GDM1 (cell line): ENCODE data around the gene ERCC5.

Experiments
- DNase-seq: peaks from one replicate; lab custom pipeline; 2025; lab: John Stamatoyannopoulos, UW

ERCC5 gene

GRCh38 chr13:102881819-102882686 is 36.2 kb downstream of the ERCC5 start:
- DNase-seq = no peak

DNA sequence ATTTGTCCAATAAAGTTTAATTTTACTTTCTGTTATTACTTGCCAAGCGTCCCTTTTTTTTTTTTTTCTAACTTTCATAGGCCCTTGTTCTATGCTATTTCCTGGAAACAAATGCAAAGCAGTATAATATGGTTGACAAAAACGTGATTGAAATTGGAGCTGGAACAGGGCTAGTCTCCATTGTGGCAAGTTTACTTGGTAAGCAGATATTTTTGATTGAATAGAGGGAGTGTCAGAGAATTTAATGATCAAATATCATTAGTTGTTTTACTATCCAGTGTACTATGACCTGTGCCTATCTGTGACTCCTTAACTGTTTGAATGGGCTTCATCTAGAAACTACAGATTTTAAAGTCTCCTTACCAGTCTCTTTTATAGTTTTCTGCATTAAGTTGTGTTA is 46.7 kb downstream of the ERCC5 start:
- DNase-seq = no peak

DNA sequence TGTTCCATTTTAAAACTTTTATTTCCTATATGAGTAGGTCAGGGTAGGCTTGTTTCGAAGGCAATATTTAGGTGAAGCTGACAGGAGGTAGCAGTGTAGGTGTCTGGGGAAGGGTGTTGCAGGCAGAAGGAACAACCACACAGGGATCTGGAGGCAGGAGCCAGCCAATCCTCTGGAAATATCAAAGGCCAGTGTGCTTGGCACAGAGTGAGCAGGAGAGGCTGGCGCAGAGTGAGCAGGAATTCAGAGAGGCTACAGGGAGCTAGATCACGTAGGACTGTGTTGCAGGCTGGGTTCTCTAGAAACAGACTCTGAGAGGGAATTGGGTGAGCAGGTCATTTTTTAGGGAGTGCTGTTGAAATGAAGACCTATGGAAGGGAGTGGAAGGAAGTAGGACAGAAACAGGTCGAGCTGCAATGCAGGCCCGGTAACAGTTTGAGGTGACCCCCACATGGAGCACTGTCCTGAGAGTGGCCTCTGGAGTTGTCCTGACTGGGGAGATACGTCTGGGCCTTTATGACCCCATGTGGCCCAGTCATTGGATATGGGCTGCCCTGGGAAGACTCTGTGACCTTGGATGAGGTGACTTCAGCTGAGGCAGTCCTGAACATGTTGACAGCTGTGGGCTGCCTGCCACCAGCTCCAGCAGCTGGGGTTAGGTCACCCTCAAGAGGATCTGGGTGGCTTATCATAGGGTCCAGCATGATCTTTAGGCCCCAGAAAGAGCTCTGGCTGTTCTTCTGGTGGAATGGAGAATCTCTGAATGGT is 51.7 kb downstream of the ERCC5 start:
- DNase-seq = no peak

DNA sequence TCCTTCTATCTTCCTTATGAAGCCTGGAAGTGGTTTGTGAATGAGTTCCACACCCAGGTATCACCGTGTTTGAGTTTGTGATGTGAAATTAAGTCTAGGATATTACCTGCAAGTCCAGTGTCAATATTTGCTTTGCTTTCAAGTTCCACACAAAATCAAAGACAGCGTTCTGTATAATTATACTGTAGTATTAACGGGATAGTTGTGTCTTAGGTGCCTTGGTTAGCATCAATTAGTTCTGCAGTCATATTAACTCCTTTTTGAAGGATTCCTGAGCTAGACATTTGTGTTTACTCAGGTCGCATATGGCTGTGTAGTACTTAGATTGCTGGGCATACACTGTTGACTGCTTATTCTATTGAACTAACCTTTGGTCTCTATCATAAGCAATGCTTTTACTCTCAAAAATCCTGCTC is 54.4 kb downstream of the ERCC5 start:
- no peak for DNase-seq

- no peak for DNase-seq
These were observed 55.2 kb downstream of the ERCC5 start for GRCh38 chr13:102901056-102901455.

GRCh38 chr13:102901615-102902305 is 55.9 kb downstream of the ERCC5 start:
- DNase-seq = no peak

DNA sequence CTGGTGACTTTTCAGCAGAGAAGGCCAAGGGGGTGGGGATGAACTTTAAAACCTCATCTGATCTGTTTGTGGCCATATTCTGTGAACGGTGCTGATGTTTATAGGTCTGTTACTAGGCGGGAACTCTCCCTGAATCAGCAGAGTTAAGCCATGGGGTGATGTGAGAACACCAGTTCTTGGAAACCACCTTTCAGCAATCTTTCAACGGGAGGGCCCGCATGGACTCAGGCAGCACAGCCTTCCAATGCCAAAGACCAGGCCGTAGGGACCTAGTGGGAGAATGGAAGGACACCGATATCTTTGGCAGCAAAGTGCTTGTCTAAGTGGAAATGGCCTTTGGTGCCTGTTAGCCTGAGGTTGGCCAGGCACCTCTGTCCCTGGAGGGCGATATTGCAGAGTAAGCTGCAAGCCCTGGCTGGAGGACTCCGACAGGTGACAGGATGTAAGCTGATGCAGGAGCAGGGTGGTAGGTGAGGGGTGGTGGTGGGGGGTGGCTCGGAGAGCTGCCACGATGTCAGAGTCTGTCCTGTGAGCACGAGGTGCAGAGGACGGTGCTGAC is 57.0 kb downstream of the ERCC5 start:
- DNase-seq = no peak

GRCh38 chr13:102903659-102904407 is 58.0 kb downstream of the ERCC5 start:
- DNase-seq = no peak

DNA sequence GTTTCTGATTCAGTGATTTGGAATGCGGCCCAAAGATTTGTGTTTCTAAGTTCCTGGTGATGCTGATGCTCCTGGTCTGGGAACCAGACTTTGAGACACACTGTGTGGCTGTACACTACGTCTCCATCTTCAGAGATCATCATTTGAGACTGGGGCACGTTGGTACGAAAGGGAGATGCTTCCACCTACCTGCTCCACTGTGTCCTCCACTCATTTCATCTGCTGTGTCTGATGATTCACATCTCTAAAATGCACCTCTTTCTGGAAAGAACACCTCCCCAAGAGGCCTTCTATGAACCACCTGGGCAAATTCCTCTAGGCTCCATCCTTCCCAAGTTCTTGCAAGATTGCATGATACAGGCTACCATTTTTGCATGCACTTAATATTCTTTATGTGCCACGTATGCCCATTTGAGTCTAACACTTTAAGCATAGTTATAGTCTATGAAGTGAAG is 58.6 kb downstream of the ERCC5 start:
- DNase-seq = no peak

DNA sequence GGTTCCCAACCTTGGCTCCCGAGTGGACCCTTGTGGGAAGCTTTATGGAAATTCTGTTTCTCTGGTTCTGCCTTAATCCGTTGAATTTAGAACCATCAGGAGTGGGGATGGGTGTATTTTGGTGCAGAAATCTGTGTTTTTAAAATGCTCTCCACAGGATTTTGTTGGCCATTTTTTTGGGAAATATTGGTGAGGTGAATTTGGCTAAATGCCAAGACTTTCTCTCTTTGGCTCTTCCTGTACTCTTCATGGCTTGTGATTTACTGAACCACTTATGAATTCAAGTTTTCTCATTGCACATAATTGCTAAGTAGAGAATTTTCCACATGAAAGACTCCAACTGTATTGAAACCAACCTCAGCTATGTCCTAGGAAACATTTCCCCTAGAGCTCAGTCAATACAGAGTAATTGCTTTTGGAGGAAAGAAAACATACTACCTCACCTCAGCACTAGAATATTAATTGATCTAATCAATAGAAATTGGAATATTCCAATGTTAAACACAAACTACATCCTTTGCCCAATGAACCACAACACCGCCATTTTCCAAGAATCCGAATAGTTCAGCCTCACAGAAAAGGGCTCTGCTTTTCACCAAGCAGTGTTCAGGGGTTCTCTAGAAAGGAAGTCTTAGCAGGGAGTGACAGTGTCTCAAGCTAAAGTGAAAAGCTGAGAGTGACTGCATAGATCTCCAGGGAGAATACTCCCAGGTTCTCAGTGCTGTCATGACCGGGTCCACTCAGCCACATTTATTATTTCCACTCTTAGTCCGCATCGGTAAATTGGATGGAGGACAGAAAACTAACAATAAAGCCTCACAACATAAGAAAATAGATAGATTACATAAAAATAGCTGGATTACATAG is 60.3 kb downstream of the ERCC5 start:
- no peak for DNase-seq

DNA sequence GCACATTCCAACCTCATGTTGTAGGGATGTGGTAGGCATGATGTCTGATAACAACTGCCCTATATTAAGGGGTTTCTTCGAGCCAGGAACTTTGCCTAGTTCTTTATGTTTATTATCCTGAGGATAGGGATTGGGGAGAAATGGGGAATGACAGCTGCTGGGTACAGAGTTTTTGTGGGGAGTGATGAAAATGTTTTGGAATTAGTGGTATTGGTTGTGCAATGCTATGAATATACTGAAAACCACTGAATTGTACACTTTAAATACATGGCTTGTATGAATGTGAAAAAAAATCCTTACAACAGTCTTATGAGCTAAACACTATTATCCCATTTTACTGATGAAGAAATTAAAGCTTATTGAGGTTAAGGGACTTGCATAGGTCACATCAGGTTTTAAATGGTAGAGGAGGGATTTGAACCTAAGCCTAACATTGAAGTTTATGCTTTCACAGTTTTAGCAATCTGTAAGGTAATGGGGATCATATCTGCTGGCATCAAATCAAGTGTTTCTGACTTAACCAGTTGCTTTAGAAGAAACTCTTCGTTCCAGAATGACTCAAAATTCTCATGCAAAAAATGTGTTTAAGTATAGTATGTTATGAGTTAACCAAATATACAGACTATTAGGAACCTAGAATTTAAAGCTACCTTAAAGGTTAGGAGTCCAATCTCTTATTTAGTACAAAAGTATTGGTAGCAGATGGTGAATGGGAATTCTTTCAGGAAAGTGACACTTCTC is 61.4 kb downstream of the ERCC5 start:
- DNase-seq = no peak

- DNase-seq = no peak
These were observed 62.2 kb downstream of the ERCC5 start for GRCh38 chr13:102907886-102908515.

GRCh38 chr13:102909971-102910370 is 64.1 kb downstream of the ERCC5 start:
- DNase-seq = no peak

GRCh38 chr13:102911336-102911735 is 65.5 kb downstream of the ERCC5 start:
- no peak for DNase-seq

DNA sequence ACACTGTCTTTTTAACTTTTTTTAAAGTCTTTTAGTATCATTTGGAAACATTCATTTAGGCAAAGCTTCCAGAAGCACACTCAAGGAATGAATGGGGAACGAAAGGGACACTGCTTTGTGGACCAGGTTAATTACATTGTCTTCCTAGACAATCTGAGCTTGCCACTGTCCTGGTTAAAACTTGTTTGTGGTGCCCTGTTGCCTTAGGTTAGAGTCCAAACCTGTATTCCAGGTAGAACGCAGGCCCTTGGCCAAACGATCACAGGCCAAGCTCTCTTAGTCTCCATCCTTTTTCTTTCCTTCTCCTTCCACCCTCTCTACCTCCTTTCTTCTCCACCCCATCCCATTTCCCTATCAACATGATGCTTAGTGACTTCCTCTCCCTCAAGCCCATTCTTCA is 66.8 kb downstream of the ERCC5 start:
- no peak for DNase-seq

DNA sequence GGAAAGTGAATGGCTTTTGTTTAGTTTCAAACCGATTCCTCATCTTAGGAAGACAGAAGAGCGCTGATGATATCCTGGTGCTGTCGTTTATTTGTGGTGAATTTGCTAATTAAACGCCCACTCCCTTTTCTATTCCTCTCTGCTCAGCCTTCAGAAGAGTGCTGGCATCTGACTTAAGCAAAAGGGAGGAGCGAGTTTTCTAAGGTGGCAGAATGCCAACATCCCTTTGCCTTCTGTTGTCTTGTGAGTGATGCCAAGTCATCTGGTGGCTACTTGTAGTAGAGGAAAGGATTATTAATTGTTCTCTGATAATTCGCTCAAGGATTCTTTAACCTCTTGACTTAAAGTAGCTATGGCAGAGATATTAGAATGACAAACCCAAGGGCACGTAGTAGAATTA is 68.1 kb downstream of the ERCC5 start:
- no peak for DNase-seq

- DNase-seq = no peak
These were observed 68.6 kb downstream of the ERCC5 start for GRCh38 chr13:102914339-102914930.

- no peak for DNase-seq
These were observed 69.6 kb downstream of the ERCC5 start for GRCh38 chr13:102915393-102915930.

DNA sequence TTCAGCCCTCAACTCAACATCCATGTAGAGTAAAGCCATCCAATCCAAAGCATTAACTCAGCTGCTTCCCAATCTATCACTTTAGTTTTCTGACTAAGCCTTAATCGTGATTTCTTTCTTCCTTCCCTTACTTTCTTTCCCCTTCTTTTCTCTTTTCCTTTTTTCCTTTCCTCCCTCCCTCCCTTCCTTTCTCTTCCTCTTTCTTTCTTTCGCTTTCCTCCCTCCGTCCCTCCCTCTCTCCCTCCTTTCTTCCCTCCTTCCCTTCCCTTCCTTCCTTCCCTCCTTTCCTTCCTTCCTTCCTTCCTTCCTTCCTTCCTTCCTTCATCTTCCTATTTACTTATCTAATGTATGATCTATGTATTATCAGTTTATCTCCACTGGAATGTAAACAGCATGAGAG is 71.2 kb downstream of the ERCC5 start:
- no peak for DNase-seq
